Hepatocyte (in vitro differentiated cells): Measurements from ENCODE around the gene CCM2L. TPM values are rescaled to one million over a fixed set of nuclear protein-coding genes. Genes with fewer than 3 reads are reported as not detected.

ENCODE experiments used
- DNase-seq: peaks from one replicate; pipeline ENCODE4 v3.0.0-alpha.2; 2016; ENCODE audit warnings: low spot score
- H2AFZ ChIP-seq: fragments of 200-600 bp; sonication (generic); 2 replicates; pipeline ENCODE4 v1.6.0; 2016; ENCODE audit warnings: antibody characterized with exemption, mild to moderate bottlenecking
- H3K27ac ChIP-seq: fragments of 200-600 bp; sonication (generic); 2 replicates; pipeline ENCODE4 v1.5.1; 2016; ENCODE audit warnings: mild to moderate bottlenecking
- H3K27me3 ChIP-seq: fragments of 200-600 bp; sonication (generic); 2 replicates; pipeline ENCODE4 v1.6.1; 2016
- H3K36me3 ChIP-seq: fragments of 200-600 bp; sonication (generic); replicated peaks from 2 replicates; pipeline ENCODE4 v1.5.1; 2016; ENCODE audit warnings: low read depth; ENCODE audit not compliant: insufficient read depth
- H3K4me1 ChIP-seq: fragments of 200-600 bp; sonication (generic); 2 replicates; pipeline ENCODE4 v1.5.1; 2016; ENCODE audit warnings: mild to moderate bottlenecking, moderate library complexity; ENCODE audit not compliant: insufficient read depth
- H3K4me2 ChIP-seq: fragments of 200-600 bp; sonication (generic); 2 replicates; pipeline ENCODE4 v1.6.0; 2016
- H3K4me3 ChIP-seq: fragments of 200-600 bp; sonication (generic); 2 replicates; pipeline ENCODE4 v1.5.1; 2016; ENCODE audit warnings: mild to moderate bottlenecking
- H3K79me2 ChIP-seq: fragments of 200-600 bp; sonication (generic); 2 replicates; pipeline ENCODE4 v1.6.0; 2017; ENCODE audit warnings: mild to moderate bottlenecking
- H3K9me2 ChIP-seq: fragments of 200-600 bp; sonication (generic); replicated peaks from 2 replicates; pipeline ENCODE4 v1.6.0; 2017; ENCODE audit warnings: mild to moderate bottlenecking; ENCODE audit not compliant: insufficient read depth
- H3K9me3 ChIP-seq: fragments of 200-600 bp; sonication (generic); 2 replicates; pipeline ENCODE4 v1.5.1; 2016; ENCODE audit warnings: low read depth, mild to moderate bottlenecking
- H4K20me1 ChIP-seq: fragments of 200-600 bp; sonication (generic); 2 replicates; pipeline ENCODE4 v1.6.0; 2016; ENCODE audit warnings: mild to moderate bottlenecking; ENCODE audit not compliant: insufficient read depth, poor library complexity, severe bottlenecking
- CTCF ChIP-seq: fragments of 200-600 bp; sonication (generic); IDR thresholded peaks from 2 replicates; pipeline ENCODE4 v1.5.1; 2016; ENCODE audit warnings: antibody characterized with exemption, mild to moderate bottlenecking; ENCODE audit not compliant: poor library complexity
- EZH2 ChIP-seq: fragments of 200-600 bp; sonication (generic); IDR thresholded peaks from 2 replicates; pipeline ENCODE4 v1.6.1; 2016; ENCODE audit warnings: antibody characterized with exemption, mild to moderate bottlenecking, borderline replicate concordance
- EZH2phosphoT487 ChIP-seq: fragments of 200-600 bp; sonication (generic); IDR thresholded peaks from one replicate; pipeline ENCODE4 v1.6.1; 2018; ENCODE audit warnings: antibody characterized with exemption, mild to moderate bottlenecking, low read depth, moderate library complexity; ENCODE audit not compliant: unreplicated experiment, severe bottlenecking
- WGBS: methylation state at CpG from one replicate; pipeline ENCODE4 v1.1.6; 2016; ENCODE audit warnings: low lambda C conversion rate; ENCODE audit errors: missing lambda C conversion rate; 5-methylcytosine and 5-hydroxymethylcytosine counted together
- polyA plus RNA-seq: library from polyadenylated mRNA; unstranded; fragments of >200 nt; fragmentation: Nextera tagmentation; extraction: Ambion mirVana; gene quantifications from 2 replicates; pipeline ENCODE4 v1.2.1, GENCODE V29; 2016
- total RNA-seq: library from RNA; depleted of rRNA; stranded (reverse); fragments of >200 nt; gene quantifications from 2 replicates; pipeline ENCODE4 v1.2.3, GENCODE V29; 2014

The CCM2L gene
- total and polyA plus RNA-seq, 2 experiments from 2014 or later, result 0.77 to 1.0 TPM

- TF ChIP-seq EZH2 (no peak), EZH2phosphoT487 (no peak), CTCF (no peak)
- 79% methylated on average over 9 of the region's 10 CpGs for WGBS
Measured at GRCh38 chr20:32040142-32040953, 30.1 kb downstream of the CCM2L start.

GRCh38 chr20:32045999-32046398, 35.8 kb downstream of the CCM2L start:
- TF ChIP-seq EZH2, result no peak
- TF ChIP-seq CTCF, result no peak
- no peak for TF ChIP-seq EZH2phosphoT487

More at GRCh38 chr20:32040142-32040953, 30.1 kb downstream of the CCM2L start:
- H3K4me2 ChIP-seq, result no peak overlapping the region
- H3K9me3 ChIP-seq, result no peaks in the 10 kb centered on the region
- H3K9me2 ChIP-seq, result no peaks in the 10 kb centered on the region
- no peaks in the 10 kb centered on the region for H4K20me1 ChIP-seq
- no peak overlapping the region for H3K27ac ChIP-seq
- no peak overlapping the region for H3K4me3 ChIP-seq
- H3K79me2 ChIP-seq, result no peaks in the 10 kb centered on the region
- no peaks in the 10 kb centered on the region for H3K4me1 ChIP-seq
- no peak for DNase-seq
- no peak overlapping the region for H2AFZ ChIP-seq
- peaks cover 55% of the 10 kb centered on the region for H3K27me3 ChIP-seq
- no peaks in the 10 kb centered on the region for H3K36me3 ChIP-seq

GRCh38 chr20:32050324-32050841, 40.1 kb downstream of the CCM2L start:
- Histone ChIP-seq H3K27me3 (peaks cover 70% of the 10 kb centered on the region), H3K4me2 (no peak overlapping the region), H3K27ac (no peak overlapping the region)

More at GRCh38 chr20:32045999-32046398, 35.8 kb downstream of the CCM2L start:
- Histone ChIP-seq H3K9me3 (no peaks in the 10 kb centered on the region), H3K4me1 (no peaks in the 10 kb centered on the region), H3K4me2 (no peak overlapping the region), H3K4me3 (no peak overlapping the region), H3K79me2 (no peaks in the 10 kb centered on the region), H2AFZ (no peak overlapping the region), H3K9me2 (no peaks in the 10 kb centered on the region), H3K27me3 (peaks cover 56% of the 10 kb centered on the region), H3K36me3 (no peaks in the 10 kb centered on the region), H4K20me1 (no peaks in the 10 kb centered on the region), H3K27ac (no peak overlapping the region)
- no peak for DNase-seq
- WGBS, result 73% methylated on average over 3 of the region's 3 CpGs

More at GRCh38 chr20:32050324-32050841, 40.1 kb downstream of the CCM2L start:
- Histone ChIP-seq H3K4me3 (no peak overlapping the region), H3K9me3 (no peaks in the 10 kb centered on the region), H2AFZ (no peak overlapping the region), H3K36me3 (no peaks in the 10 kb centered on the region), H3K9me2 (no peaks in the 10 kb centered on the region), H4K20me1 (no peaks in the 10 kb centered on the region), H3K4me1 (peaks cover 4% of the 10 kb centered on the region), H3K79me2 (no peaks in the 10 kb centered on the region)
- WGBS, result 91% methylated on average over 4 of the region's 4 CpGs
- DNase-seq, result no peak
- no peak for TF ChIP-seq EZH2
- no peak for TF ChIP-seq EZH2phosphoT487
- no peak for TF ChIP-seq CTCF
